Measurements from ENCODE around the gene MLKL.

Gene MLKL

DNA sequence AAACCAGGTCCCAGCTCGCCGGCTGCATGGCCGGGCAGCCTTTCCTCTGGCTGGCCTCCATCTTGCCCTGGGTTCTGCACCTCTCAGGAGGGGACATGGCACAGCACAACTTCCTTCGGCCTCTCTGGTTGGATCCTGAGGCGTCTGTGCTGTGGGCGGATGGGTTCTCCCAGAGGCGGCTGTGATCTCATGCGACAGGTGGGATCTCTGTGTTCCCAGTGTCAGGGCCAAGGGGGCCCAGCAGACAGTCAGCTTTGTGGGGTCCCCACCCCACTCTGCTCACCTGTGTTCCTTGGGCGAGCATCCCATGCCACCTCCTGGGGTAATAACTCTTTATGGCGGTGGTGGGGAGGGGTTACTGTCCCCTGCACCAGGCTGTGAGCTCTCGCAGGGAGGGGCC, 38.2 kb upstream of the MLKL start:
- Histone ChIP-seq H3K4me3 (ENCODE audit: low read depth, low read length, poor library complexity, severe bottlenecking) (no peak overlapping the region), H3K4me1 (ENCODE audit: insufficient read depth, low read length, severe bottlenecking) (no peaks in the 10 kb centered on the region), H3K9ac (ENCODE audit: low read length) (no peak overlapping the region)

DNA sequence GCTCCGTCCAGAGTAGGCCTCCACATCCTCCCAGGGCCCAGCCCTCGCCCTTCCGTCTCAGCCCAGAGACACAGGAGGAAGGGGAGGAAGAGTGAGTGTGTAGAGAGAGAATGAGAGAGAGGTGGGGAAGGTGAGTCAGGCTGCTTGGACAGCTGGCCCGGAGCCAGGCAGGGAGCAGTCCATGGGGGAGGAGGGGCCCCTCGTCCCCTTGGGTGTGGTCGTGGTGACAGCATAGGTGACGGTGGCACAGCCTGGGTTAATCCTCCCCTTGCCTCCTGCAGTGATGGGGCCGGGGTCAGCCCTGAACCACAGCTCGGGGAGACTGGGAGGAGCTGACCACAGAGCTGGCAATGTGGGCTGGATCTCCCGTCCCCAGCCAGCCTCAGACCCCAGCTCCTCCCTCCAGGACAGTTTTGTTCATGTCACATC, 37.5 kb upstream of the MLKL start:
- no peaks in the 10 kb centered on the region for H3K9me2 ChIP-seq (ENCODE audit: low read depth, low read length)
- H3K27me3 ChIP-seq (ENCODE audit: insufficient read depth, low read length) = 0 out of 2 replicates have a peak, but pooled peaks cover 8% of the 10 kb centered on the region
- H4K20me1 ChIP-seq (ENCODE audit: insufficient read depth, low read length) = no peaks in the 10 kb centered on the region
- no peak overlapping the region for H3K4me3 ChIP-seq (ENCODE audit: low read depth, low read length, poor library complexity, severe bottlenecking)
- no peaks in the 10 kb centered on the region for H3K9me3 ChIP-seq (ENCODE audit: low read length)
- no peaks in the 10 kb centered on the region for H3F3A ChIP-seq (ENCODE audit: insufficient read depth, low read length)
- H2AFZ ChIP-seq (ENCODE audit: low read length) = no peak overlapping the region
- H3K36me3 ChIP-seq (ENCODE audit: insufficient read depth, low read length) = no peaks in the 10 kb centered on the region
- H3K4me1 ChIP-seq (ENCODE audit: insufficient read depth, low read length, severe bottlenecking) = no peaks in the 10 kb centered on the region
- no peak overlapping the region for H3K27ac ChIP-seq (ENCODE audit: low read depth, low read length, poor library complexity, severe bottlenecking)
- H3K9ac ChIP-seq (ENCODE audit: low read length) = no peak overlapping the region
- TF ChIP-seq EZH2 (IDR thresholded peaks at IDR 0.05; ENCODE audit: borderline replicate concordance, low read length) = no peak
- no peak for TF ChIP-seq CTCF (IDR thresholded peaks at IDR 0.05; ENCODE audit: low read length)
- H3K4me2 ChIP-seq (ENCODE audit: low read length) = no peak overlapping the region
- no peaks in the 10 kb centered on the region for H3K79me2 ChIP-seq (ENCODE audit: insufficient read depth, low read length)

More for the DNA sequence above, 38.2 kb upstream of the MLKL start:
- Histone ChIP-seq H2AFZ (ENCODE audit: low read length) (no peak overlapping the region), H3K27me3 (ENCODE audit: insufficient read depth, low read length) (0 out of 2 replicates have a peak, but pooled peaks cover 8% of the 10 kb centered on the region), H3K9me2 (ENCODE audit: low read depth, low read length) (no peaks in the 10 kb centered on the region), H3F3A (ENCODE audit: insufficient read depth, low read length) (no peaks in the 10 kb centered on the region), H4K20me1 (ENCODE audit: insufficient read depth, low read length) (no peaks in the 10 kb centered on the region), H3K36me3 (ENCODE audit: insufficient read depth, low read length) (no peaks in the 10 kb centered on the region), H3K27ac (ENCODE audit: low read depth, low read length, poor library complexity, severe bottlenecking) (no peak overlapping the region), H3K4me2 (ENCODE audit: low read length) (no peak overlapping the region), H3K79me2 (ENCODE audit: insufficient read depth, low read length) (no peaks in the 10 kb centered on the region), H3K9me3 (ENCODE audit: low read length) (no peaks in the 10 kb centered on the region)
- TF ChIP-seq EZH2 (IDR thresholded peaks at IDR 0.05; ENCODE audit: borderline replicate concordance, low read length) (no peak), CTCF (IDR thresholded peaks at IDR 0.05; ENCODE audit: low read length) (no peak)

GRCh38 chr16:74737521-74737920, 36.9 kb upstream of the MLKL start:
- Histone ChIP-seq H3K27ac (ENCODE audit: low read depth, low read length, poor library complexity, severe bottlenecking) (no peak overlapping the region), H3K4me3 (ENCODE audit: low read depth, low read length, poor library complexity, severe bottlenecking) (no peak overlapping the region), H3K79me2 (ENCODE audit: insufficient read depth, low read length) (no peaks in the 10 kb centered on the region), H3K9ac (ENCODE audit: low read length) (no peak overlapping the region), H3K4me2 (ENCODE audit: low read length) (no peak overlapping the region), H3K27me3 (ENCODE audit: insufficient read depth, low read length) (0 out of 2 replicates have a peak, but pooled peaks cover 8% of the 10 kb centered on the region), H3F3A (ENCODE audit: insufficient read depth, low read length) (no peaks in the 10 kb centered on the region), H3K9me3 (ENCODE audit: low read length) (no peaks in the 10 kb centered on the region), H4K20me1 (ENCODE audit: insufficient read depth, low read length) (no peaks in the 10 kb centered on the region), H2AFZ (ENCODE audit: low read length) (no peak overlapping the region), H3K9me2 (ENCODE audit: low read depth, low read length) (no peaks in the 10 kb centered on the region), H3K4me1 (ENCODE audit: insufficient read depth, low read length, severe bottlenecking) (no peaks in the 10 kb centered on the region), H3K36me3 (ENCODE audit: insufficient read depth, low read length) (no peaks in the 10 kb centered on the region)
- TF ChIP-seq CTCF (IDR thresholded peaks at IDR 0.05; ENCODE audit: low read length) (no peak), EZH2 (IDR thresholded peaks at IDR 0.05; ENCODE audit: borderline replicate concordance, low read length) (no peak)

Measured in OCI-LY1 (cell line).